22Rv1 (cell line): Measurements from ENCODE around the gene CHAC1.

Experiments used
- ZFX ChIP-seq: fragments of 450-650 bp; IDR thresholded peaks from 2 replicates; pipeline ENCODE4 v1.6.1; 2017; ENCODE audit warnings: antibody characterized with exemption, borderline replicate concordance
- TF ChIP-seq, protein P1 (sequence below): fragments of 450-650 bp; IDR thresholded peaks from 2 replicates; pipeline ENCODE4 v1.5.1; 2017; ENCODE audit warnings: mild to moderate bottlenecking

DNA sequence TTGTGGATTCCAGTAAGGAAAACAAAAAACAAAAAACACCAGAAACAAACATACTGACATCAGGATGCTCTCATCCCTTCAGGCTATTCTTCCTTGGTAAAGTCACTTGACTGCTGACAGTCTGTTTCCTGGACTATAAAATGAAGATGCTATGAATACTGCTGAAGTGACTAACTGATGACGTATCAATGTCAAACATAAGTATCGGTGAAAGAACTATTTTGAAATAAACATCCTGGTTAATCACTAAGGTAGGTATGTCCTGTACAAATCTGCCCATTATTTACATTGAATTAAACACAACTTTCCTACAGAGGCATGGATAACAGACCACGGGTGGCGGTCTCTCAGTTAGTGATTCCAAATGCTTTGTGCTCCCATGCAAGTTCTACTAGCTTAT, 45.9 kb downstream of the CHAC1 start:
- TF ChIP-seq, protein P1, sequence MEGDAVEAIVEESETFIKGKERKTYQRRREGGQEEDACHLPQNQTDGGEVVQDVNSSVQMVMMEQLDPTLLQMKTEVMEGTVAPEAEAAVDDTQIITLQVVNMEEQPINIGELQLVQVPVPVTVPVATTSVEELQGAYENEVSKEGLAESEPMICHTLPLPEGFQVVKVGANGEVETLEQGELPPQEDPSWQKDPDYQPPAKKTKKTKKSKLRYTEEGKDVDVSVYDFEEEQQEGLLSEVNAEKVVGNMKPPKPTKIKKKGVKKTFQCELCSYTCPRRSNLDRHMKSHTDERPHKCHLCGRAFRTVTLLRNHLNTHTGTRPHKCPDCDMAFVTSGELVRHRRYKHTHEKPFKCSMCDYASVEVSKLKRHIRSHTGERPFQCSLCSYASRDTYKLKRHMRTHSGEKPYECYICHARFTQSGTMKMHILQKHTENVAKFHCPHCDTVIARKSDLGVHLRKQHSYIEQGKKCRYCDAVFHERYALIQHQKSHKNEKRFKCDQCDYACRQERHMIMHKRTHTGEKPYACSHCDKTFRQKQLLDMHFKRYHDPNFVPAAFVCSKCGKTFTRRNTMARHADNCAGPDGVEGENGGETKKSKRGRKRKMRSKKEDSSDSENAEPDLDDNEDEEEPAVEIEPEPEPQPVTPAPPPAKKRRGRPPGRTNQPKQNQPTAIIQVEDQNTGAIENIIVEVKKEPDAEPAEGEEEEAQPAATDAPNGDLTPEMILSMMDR: no peak
- no peak for TF ChIP-seq ZFX
